Endodermal cell (in vitro differentiated cells): Measurements from ENCODE around the gene DPM1. TPM values are rescaled to one million over a fixed set of nuclear protein-coding genes. Genes with fewer than 3 reads are reported as not detected.

ENCODE experiments used
- DNase-seq: peaks from one replicate; pipeline ENCODE4 v3.0.0-alpha.2; 2017
- H3K27ac ChIP-seq: 2 replicates; pipeline ENCODE4 v1.5.1; 2013; ENCODE audit warnings: mild to moderate bottlenecking, low read depth, low read length, moderate library complexity
- H3K27me3 ChIP-seq: 2 replicates; pipeline ENCODE4 v1.6.1; 2013; ENCODE audit warnings: mild to moderate bottlenecking, low read length, moderate library complexity; ENCODE audit not compliant: insufficient read depth, control insufficient read depth, poor library complexity, severe bottlenecking
- H3K36me3 ChIP-seq: 2 replicates; pipeline ENCODE4 v1.7.0; 2013; ENCODE audit warnings: mild to moderate bottlenecking, low read length, moderate library complexity; ENCODE audit not compliant: control insufficient read depth, insufficient read depth
- H3K4me1 ChIP-seq: one replicate; pipeline ENCODE4 v1.7.0; 2013; ENCODE audit warnings: low read length; ENCODE audit not compliant: control insufficient read depth, insufficient read depth
- H3K4me3 ChIP-seq: 2 replicates; pipeline ENCODE4 v1.5.1; 2013; ENCODE audit warnings: mild to moderate bottlenecking, low read length, moderate library complexity
- H3K9ac ChIP-seq: 2 replicates; pipeline ENCODE4 v1.6.1; 2013; ENCODE audit warnings: mild to moderate bottlenecking, low read length, moderate library complexity; ENCODE audit not compliant: poor library complexity, severe bottlenecking; ENCODE audit errors: extremely low read depth
- H3K9me3 ChIP-seq: 2 replicates; pipeline ENCODE4 v1.6.1; 2013; ENCODE audit warnings: mild to moderate bottlenecking, low read length, moderate library complexity; ENCODE audit not compliant: control insufficient read depth
- H3K27ac Mint-ChIP-seq: 2 replicates; pipeline ENCODE4 v1.8.0; 2020; ENCODE audit warnings: mixed read lengths
- H3K27me3 Mint-ChIP-seq: 2 replicates; pipeline ENCODE4 v1.8.0; 2021; ENCODE audit warnings: mild to moderate bottlenecking, mixed read lengths; ENCODE audit not compliant: insufficient read depth
- H3K36me3 Mint-ChIP-seq: 2 replicates; pipeline ENCODE4 v1.8.0; 2020; ENCODE audit warnings: low read depth, mixed read lengths
- H3K4me1 Mint-ChIP-seq: 2 replicates; pipeline ENCODE4 v1.8.0; 2020; ENCODE audit warnings: mixed read lengths
- H3K4me3 Mint-ChIP-seq: 2 replicates; pipeline ENCODE4 v1.8.0; 2020; ENCODE audit warnings: mild to moderate bottlenecking, moderate library complexity, mixed read lengths
- H3K9me3 Mint-ChIP-seq: 2 replicates; pipeline ENCODE4 v1.8.0; 2020; ENCODE audit warnings: mild to moderate bottlenecking, mixed read lengths
- WGBS, 2 experiments: methylation state at CpG; one replicate each; pipeline versions ENCODE4 v1.1.5 to v1.1.7; 2013; ENCODE audit warnings: missing lambda C conversion rate in 2 of 2, mixed read lengths in 1 of 2; ENCODE audit not compliant: insufficient coverage in 1 of 2, insufficient read length in 1 of 2; 5-methylcytosine and 5-hydroxymethylcytosine counted together
- total RNA-seq, 2 donors: library from RNA; stranded (reverse); fragmentation: NEBNext Ultra II Directional in 1 of 2; extraction: Animal tissue kit (Norgen Biotek cat#: 25700) in 1 of 2; gene quantifications; 2 replicates in 1 of 2; 3 replicates in 1 of 2; pipeline ENCODE4 v1.2.1, GENCODE V29; 2021
- TF ChIP-seq, protein P1 (sequence below): fragments of 200-600 bp; sonication (generic); conservative IDR thresholded peaks from 2 replicates; pipeline ENCODE4 v1.5.0; 2021; ENCODE audit warnings: antibody characterized with exemption, mild to moderate bottlenecking

DPM1 gene
- total RNA-seq, 2 donors from 2014 or later: 54.9 to 58.8 TPM

GRCh38 chr20:50901301-50901700, 57.0 kb downstream of the DPM1 start:
- Histone ChIP-seq H3K9ac (no peak overlapping the region), H3K27ac (no peak overlapping the region), H3K4me1 (peaks cover 5% of the 10 kb centered on the region), H3K4me3 (no peak overlapping the region), H3K27me3 (no peaks in the 10 kb centered on the region), H3K9me3 (no peaks in the 10 kb centered on the region), H3K36me3 (peaks cover 99% of the 10 kb centered on the region)
- Mint-ChIP-seq H3K4me3 (no peak overlapping the region), H3K4me1 (peaks cover 32% of the 10 kb centered on the region), H3K9me3 (no peaks in the 10 kb centered on the region), H3K27me3 (no peaks in the 10 kb centered on the region), H3K36me3 (peaks cover 68% of the 10 kb centered on the region), H3K27ac (no peak overlapping the region)
- no CpG with 5 or more reads among the region's 1 CpG for WGBS, 2 experiments
- TF ChIP-seq, protein P1, sequence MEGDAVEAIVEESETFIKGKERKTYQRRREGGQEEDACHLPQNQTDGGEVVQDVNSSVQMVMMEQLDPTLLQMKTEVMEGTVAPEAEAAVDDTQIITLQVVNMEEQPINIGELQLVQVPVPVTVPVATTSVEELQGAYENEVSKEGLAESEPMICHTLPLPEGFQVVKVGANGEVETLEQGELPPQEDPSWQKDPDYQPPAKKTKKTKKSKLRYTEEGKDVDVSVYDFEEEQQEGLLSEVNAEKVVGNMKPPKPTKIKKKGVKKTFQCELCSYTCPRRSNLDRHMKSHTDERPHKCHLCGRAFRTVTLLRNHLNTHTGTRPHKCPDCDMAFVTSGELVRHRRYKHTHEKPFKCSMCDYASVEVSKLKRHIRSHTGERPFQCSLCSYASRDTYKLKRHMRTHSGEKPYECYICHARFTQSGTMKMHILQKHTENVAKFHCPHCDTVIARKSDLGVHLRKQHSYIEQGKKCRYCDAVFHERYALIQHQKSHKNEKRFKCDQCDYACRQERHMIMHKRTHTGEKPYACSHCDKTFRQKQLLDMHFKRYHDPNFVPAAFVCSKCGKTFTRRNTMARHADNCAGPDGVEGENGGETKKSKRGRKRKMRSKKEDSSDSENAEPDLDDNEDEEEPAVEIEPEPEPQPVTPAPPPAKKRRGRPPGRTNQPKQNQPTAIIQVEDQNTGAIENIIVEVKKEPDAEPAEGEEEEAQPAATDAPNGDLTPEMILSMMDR: no peak
- no peak for DNase-seq

DNA sequence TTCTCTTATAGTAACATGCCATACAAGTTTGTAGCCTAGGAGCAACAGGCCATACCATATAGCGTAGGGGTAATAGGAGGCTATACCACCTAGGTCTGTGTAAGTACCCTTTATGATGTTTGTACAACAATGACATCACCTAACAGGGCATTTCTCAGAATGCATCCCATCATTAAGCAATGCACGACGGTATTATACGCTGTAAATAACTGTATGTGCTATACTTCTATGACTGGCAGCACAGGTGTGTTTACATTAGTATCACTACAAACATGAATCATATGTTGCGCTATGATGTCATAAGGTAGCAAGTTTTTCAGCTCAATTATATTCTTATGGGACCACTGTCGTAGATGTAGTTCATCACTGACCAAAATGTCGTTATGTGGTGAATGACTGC, 58.1 kb downstream of the DPM1 start:
- peaks cover 5% of the 10 kb centered on the region for H3K4me1 ChIP-seq
- TF ChIP-seq, protein P1: no peak
- H3K9me3 ChIP-seq: no peaks in the 10 kb centered on the region
- Mint-ChIP-seq H3K27ac (no peak overlapping the region), H3K4me1 (peaks cover 32% of the 10 kb centered on the region), H3K36me3 (peaks cover 77% of the 10 kb centered on the region), H3K9me3 (no peaks in the 10 kb centered on the region), H3K27me3 (no peaks in the 10 kb centered on the region), H3K4me3 (no peak overlapping the region)
- H3K4me3 ChIP-seq: no peak overlapping the region
- no peaks in the 10 kb centered on the region for H3K27me3 ChIP-seq
- no peak overlapping the region for H3K27ac ChIP-seq
- H3K36me3 ChIP-seq: peaks cover 99% of the 10 kb centered on the region
- no peak overlapping the region for H3K9ac ChIP-seq
- no peak for DNase-seq
- WGBS, 2 experiments: 93 to 96% methylated on average over 7 of the region's 7 CpGs

- Histone ChIP-seq H3K36me3 (peaks cover 100% of the 10 kb centered on the region), H3K4me3 (no peak overlapping the region), H3K9ac (no peak overlapping the region), H3K27ac (no peak overlapping the region), H3K4me1 (no peaks in the 10 kb centered on the region), H3K9me3 (no peaks in the 10 kb centered on the region), H3K27me3 (no peaks in the 10 kb centered on the region)
- peaks cover 86% of the 10 kb centered on the region for H3K36me3 Mint-ChIP-seq
- no peak overlapping the region for H3K27ac Mint-ChIP-seq
- no peaks in the 10 kb centered on the region for H3K9me3 Mint-ChIP-seq
- TF ChIP-seq, protein P1: no peak
- peaks cover 15% of the 10 kb centered on the region for H3K4me1 Mint-ChIP-seq
- no peaks in the 10 kb centered on the region for H3K27me3 Mint-ChIP-seq
- no peak overlapping the region for H3K4me3 Mint-ChIP-seq
- no peak for DNase-seq
- WGBS, 2 experiments: 80 to 90% methylated on average over 1 of the region's 1 CpG
These were observed 59.9 kb downstream of the DPM1 start for GRCh38 chr20:50898475-50898874.
